ENCODE data around the gene TMEM229B. TPM values are rescaled to one million over a fixed set of nuclear protein-coding genes. Genes with fewer than 3 reads are reported as not detected.

Gene TMEM229B
- total RNA-seq = 0.43 and 1.9 TPM in 2 replicates

GRCh38 chr14:67487937-67488893, at the start of gene TMEM229B:
TMEM229B (minus strand) TSS chr14:67488721; CDS start chr14:67473923, 14,798 bp downstream.

GRCh38 chr14:67532998-67533753, 44.7 kb upstream of the TMEM229B start, which contains the start of gene PLEKHH1:
PLEKHH1 (plus strand) TSS chr14:67533290; CDS start chr14:67541868, 8,578 bp downstream.

Other genes starting within 250 kb of the TMEM229B start
- gene PALS1, start 247.3 kb downstream of the TMEM229B start, total RNA-seq = 17.4 and 20.5 TPM in 2 replicates
- gene ATP6V1D, start 128.9 kb downstream of the TMEM229B start, total RNA-seq = 108 and 109 TPM in 2 replicates
- 199 and 315 TPM in 2 replicates for gene EIF2S1, start 128.4 kb downstream of the TMEM229B start, total RNA-seq
- 50.1 and 88.7 TPM in 2 replicates for gene PLEK2, start 76.6 kb downstream of the TMEM229B start, total RNA-seq
- 2.9 and 4.0 TPM in 2 replicates for gene PLEKHH1, start 44.6 kb upstream of the TMEM229B start, total RNA-seq
- gene PIGH, start 111.5 kb upstream of the TMEM229B start, total RNA-seq = 18.1 and 20.0 TPM in 2 replicates
- 52.0 and 53.7 TPM in 2 replicates for gene ARG2, start 131.2 kb upstream of the TMEM229B start, total RNA-seq
- 48.0 and 62.7 TPM in 2 replicates for gene VTI1B, start 185.9 kb upstream of the TMEM229B start, total RNA-seq
- gene RDH11, start 207.0 kb upstream of the TMEM229B start, total RNA-seq = 122 and 141 TPM in 2 replicates
- 1.5 and 1.7 TPM in 2 replicates for gene RDH12, start 213.2 kb upstream of the TMEM229B start, total RNA-seq

Data from tracheal epithelial cell (primary cell).